MM.1S (cell line): ENCODE measurements around the gene TSPAN8.

Experiments
- EZH2phosphoT487 ChIP-seq: fragments of 300-600 bp; sonication (generic); IDR thresholded peaks from 2 replicates; pipeline ENCODE4 v1.6.1; 2018; ENCODE audit warnings: antibody characterized with exemption, low read length
- TF ChIP-seq, protein P1 (sequence below): fragments of 300-600 bp; sonication (generic); IDR thresholded peaks from 2 replicates; pipeline ENCODE4 v1.5.1; 2016; ENCODE audit warnings: antibody characterized with exemption, low read length, mixed read lengths

DNA sequence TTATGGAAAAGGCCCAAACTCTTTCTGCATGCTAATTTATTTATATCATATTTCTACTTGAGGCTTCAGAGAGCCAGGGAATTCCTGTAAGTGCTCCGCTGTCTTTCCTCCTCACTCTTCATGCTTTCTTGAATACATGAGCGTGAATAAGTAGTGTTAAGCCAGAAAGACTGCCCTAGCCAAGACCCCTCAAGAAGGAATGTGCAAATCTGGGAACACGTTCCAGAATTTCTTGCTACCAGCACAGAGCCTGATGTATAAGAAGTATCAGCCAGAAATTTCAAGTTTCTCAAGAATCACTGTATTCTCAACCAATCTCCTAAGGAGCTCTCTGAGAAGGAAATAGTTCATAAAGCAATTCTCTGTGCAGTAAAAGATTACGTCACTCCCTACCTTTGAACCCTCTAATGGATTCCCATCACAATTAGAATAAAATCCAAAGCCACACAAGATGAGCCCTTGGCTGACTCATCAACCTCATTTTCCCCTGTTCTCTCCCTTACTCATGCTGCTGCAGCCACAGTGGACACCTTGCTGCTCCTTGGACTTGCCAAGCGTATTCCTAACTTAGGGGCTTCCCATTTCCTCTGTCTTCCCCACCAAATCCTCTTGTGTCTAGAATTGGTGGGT is 6.9 kb upstream of the TSPAN8 start:
- TF ChIP-seq, protein P1, sequence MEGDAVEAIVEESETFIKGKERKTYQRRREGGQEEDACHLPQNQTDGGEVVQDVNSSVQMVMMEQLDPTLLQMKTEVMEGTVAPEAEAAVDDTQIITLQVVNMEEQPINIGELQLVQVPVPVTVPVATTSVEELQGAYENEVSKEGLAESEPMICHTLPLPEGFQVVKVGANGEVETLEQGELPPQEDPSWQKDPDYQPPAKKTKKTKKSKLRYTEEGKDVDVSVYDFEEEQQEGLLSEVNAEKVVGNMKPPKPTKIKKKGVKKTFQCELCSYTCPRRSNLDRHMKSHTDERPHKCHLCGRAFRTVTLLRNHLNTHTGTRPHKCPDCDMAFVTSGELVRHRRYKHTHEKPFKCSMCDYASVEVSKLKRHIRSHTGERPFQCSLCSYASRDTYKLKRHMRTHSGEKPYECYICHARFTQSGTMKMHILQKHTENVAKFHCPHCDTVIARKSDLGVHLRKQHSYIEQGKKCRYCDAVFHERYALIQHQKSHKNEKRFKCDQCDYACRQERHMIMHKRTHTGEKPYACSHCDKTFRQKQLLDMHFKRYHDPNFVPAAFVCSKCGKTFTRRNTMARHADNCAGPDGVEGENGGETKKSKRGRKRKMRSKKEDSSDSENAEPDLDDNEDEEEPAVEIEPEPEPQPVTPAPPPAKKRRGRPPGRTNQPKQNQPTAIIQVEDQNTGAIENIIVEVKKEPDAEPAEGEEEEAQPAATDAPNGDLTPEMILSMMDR, result no peak
- TF ChIP-seq EZH2phosphoT487, result no peak
